ENCODE data around the gene AFF2.

Gene AFF2

DNA sequence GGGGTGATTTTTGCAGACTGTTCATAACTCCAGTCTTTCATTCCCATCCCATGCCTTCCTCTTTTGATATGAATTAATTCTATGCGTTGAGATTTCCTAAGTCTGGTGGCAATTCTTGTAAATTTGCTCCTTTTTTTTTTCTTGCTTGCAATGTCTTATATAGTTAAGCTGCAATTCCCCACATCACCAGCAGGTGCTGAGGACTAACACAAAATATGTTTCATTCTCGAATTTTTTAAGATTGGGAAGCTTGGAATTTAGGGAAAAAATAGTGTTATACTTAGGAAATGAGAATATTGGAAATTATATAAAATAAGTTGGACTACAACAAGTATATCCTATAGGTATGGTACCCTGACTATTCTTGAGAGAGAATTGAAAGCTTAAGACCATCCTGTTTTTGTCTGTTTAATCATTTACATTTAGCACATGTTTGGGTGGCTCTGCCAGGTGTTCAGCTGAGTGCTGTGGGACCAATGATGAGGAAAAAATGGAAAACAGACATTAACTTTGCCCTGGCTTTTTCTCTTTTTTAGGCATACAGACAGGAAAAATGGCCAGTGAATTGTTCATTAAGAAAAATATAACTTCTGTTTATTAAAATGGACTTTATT lies 30.2 kb downstream of the AFF2 start:
- DNase-seq, result peak; percentile 4
- in situ Hi-C loops (cut with HindIII; ENCODE audit: low pct_ligation_motif_present, low pct_unique_long_range_greater_than_20kb, low sequenced_read_pairs), result no loop called here

DNA sequence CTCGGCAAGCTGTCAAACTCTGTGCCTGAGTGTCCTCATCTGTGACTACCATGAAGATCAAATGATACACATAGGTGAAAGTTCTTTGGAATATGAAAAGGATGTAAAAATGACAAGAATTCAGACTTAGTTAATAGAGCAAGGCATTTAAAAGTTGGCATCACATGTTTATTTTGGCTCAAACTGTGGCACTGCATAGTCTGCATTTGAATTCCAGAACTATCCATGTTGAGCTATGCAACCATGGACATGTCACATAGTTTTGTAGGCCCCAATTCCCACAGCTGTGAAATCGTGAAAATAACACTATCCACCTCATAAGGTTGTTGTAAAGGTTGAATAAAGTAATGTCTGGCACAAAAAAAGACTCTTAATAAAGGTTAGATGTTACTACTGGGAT lies 33.9 kb downstream of the AFF2 start:
- in situ Hi-C loops (cut with HindIII; ENCODE audit: low pct_ligation_motif_present, low pct_unique_long_range_greater_than_20kb, low sequenced_read_pairs), result no loop called here
- DNase-seq, result no peak

DNA sequence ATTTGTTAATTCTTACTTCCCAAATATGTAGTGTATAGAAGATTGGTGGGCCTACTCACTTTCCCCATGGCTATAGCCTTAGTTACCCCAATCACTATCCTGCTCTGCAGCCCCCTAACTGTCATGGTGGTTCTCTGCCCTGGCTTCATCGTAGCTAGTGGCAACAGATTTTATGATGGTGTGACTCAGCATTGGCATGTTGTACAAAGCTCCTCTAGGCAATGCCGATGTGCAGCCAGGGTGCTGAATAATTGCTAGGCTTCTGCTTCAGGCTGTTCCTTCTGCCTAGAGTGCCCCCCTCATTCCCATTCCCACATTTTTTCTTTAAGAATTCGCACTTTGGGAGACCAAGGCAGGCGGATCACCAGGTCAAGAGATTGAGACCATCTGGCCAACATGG lies 35.2 kb downstream of the AFF2 start:
- DNase-seq, result no peak
- in situ Hi-C loops (cut with HindIII; ENCODE audit: low pct_ligation_motif_present, low pct_unique_long_range_greater_than_20kb, low sequenced_read_pairs), result no loop called here

DNA sequence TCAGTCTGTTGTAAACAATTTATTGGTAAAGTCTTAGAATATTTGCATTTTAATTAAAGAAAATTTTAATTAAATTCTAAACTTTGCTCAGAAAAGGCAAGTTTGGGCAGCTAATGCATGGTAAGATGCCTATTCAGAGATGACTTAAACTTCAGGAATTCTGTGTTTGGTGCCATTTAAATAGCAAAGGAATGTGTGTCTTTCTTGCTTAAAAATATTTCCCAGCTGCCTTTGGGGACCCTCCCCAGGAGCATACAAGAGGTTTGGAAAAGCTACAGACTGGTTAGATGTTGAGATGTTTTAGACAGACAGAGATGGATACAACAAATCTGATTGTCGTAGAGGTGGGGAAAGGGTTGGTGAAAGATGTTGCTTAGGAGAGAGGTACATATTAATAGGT lies 36.5 kb downstream of the AFF2 start:
- no peak for DNase-seq
- in situ Hi-C loops (cut with HindIII; ENCODE audit: low pct_ligation_motif_present, low pct_unique_long_range_greater_than_20kb, low sequenced_read_pairs), result no loop called here

DNA sequence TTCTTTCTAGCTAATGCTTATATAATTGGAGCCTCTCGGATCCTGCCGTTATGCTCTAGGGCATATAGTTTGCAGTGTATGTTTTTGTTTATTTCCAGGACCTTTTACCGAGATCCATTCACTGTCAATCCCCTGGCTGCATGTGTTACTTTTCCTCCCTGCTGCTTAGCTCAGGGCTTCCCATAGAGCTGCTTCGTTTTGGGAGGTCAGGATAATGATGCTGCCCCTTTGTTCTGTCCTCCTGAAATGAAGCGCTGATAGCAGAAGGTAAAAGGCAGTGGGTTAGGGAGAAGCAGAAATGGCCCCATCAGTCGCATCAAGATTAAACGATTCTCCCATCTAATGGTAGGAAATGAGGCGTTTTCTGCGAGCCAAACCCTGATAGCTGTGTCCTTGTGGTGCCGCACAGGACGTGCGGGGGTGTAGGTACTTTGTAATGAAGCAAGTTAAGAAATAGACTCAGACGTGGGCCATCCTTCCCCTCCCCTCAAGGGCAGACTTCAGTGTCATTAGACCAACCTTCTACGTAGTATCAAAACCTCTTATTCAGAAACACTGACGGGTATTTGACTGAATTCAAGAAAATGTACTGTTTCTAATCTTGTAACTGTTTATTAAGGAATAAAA lies 37.3 kb downstream of the AFF2 start:
- in situ Hi-C loops (cut with HindIII; ENCODE audit: low pct_ligation_motif_present, low pct_unique_long_range_greater_than_20kb, low sequenced_read_pairs), result no loop called here
- DNase-seq, result no peak

DNA sequence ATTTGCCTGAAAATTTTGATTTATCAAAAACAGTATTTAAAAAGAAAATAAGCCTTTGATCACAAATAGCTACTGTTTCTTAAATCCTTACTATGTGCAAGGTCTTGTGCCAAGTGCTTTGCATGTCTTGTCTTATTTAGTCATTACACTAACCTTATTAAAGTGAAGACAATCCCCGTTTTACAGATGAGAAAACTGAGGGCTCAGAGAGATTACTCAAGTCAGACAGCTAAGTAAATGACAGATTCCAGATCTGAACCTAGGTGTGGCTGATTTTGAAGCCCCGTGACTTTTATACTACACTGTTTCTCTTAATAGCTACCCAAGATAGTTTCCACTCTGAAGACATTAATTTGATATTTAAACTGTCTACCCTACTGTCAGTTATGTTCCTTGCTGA lies 38.2 kb downstream of the AFF2 start:
- no peak for DNase-seq
- in situ Hi-C loops (cut with HindIII; ENCODE audit: low pct_ligation_motif_present, low pct_unique_long_range_greater_than_20kb, low sequenced_read_pairs), result no loop called here

DNA sequence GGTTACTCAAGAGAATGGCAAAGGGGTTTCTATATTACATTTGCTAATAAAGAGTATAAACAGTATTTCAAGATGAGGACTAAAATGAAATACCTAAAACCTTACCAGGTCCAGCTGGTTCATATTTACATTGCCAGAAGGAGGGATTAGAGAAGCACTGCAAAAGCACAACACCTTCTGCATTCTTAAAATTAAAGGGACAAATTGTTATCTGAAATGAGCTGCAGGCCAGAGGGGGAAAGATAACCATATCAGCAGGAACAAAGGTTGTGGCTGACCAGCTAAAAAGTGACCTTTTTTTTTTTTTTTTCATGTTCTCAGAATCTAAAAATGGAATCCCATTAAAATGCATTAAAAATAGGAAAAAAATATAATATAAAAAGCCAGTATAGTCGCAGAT lies 39.7 kb downstream of the AFF2 start:
- no peak for DNase-seq
- in situ Hi-C loops (cut with HindIII; ENCODE audit: low pct_ligation_motif_present, low pct_unique_long_range_greater_than_20kb, low sequenced_read_pairs), result no loop called here

DNA sequence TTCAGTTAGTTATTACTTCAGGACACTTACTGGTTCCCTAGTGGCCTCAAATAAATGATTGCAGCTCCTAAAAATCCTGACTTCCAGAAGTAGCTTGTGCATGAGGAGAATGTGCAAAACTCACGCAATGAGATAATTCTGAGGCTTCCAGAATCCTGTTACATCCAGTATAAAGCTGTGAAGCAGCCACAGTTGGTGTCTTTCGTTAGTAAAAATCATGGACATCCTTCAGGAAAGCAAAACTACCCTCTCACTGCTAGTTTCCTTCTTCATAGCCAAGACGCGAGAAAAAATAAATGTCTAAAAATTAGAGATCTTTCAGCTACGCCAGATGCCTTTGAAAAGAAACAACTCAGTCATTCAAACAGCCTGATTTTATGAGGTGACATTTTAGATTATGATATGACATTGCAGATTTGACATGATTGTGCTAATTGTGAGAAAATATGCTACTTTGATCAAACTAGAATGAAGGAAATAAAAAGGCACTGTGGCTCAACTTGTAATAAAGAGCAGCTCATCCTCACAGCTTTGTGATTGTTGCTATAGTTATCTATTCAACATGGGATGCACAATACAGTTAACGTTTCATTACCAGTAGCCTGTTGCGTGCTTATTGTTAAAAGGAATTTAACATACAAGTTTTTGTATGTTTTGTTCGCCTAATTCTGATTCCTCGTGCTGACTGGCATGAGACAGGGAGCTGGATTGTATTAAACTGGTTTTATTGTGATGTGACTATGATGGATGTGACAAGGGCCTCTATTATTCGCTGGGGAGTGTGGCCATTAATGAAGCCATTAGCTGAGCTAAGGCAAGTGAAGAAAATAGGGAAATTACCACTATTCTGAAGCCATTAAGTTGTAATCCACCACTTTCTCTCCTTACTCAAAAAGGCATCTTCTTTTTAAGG lies 40.5 kb downstream of the AFF2 start:
- in situ Hi-C loops (cut with HindIII; ENCODE audit: low pct_ligation_motif_present, low pct_unique_long_range_greater_than_20kb, low sequenced_read_pairs), result no loop called here
- no peak for DNase-seq

DNA sequence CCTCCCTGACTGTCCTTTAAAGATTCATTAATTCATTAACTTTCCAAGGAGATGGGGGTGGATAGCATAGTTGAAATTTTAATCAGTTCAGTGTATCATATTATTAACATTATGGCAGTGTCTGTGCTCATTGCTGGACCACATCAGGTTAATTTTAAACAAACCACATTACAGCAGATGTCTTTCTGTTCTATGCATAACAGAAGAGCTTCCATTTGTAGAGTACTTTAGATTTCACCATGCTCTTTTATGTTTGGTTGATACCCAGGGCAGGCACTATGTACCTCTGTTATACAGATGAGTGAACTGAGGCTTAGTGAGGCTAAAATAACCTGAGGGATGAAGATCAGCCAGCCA lies 41.1 kb downstream of the AFF2 start:
- in situ Hi-C loops (cut with HindIII; ENCODE audit: low pct_ligation_motif_present, low pct_unique_long_range_greater_than_20kb, low sequenced_read_pairs), result no loop called here
- DNase-seq, result no peak

DNA sequence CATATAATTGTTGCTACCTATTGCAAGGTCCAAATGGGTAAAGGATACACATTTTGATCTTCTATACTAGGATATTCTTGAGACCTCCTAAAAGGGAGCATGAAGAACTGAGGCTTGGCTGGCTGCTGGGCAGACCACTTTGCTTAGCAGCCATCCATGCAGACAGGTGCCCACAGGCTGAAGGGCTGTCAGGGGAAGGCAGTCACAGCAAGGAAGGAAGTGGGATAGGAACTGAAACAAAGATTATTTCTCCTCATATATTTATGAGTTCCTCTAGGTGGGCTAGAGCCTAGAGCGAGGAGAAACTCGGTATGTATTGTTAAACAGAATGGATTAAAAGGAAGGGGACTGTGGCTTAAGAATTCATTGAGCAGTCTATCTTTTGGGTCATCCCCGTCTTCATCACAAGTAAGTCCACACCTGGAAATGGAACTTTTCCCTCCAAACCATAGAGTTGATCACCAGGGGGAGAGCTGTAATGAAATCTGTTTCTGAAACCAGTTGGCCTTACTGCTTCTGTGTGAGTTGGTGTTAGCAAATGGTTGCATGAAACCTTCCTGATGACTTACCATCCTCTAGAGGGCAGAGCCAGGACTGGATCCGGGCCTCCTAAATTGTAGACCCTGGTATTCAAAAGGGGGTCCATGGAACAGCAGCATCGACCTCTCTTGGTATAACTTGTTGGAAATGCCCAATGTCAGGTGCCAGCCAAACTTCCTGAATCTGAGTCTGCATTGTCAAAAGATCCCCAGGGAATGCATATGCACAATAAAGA lies 42.3 kb downstream of the AFF2 start:
- DNase-seq, result no peak
- in situ Hi-C loops (cut with HindIII; ENCODE audit: low pct_ligation_motif_present, low pct_unique_long_range_greater_than_20kb, low sequenced_read_pairs), result no loop called here

DNA sequence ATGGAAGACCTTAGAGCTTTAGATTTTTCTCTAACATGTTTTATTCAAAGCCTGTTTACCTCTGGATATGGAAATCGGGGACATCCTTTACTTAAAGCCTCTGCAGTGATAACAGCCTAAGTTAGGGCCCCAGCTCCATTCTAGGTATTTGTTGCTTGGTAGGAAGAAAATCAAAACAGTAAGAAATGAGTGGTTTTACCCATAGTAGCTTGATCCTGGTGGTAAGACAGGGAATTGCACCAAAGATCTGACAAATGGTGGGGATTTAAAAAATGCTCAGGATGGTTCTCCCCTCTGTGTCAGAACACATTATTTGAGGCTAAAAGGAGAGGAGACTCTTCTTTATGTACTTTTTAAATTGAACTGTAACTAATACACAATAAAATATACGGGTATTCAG lies 52.4 kb downstream of the AFF2 start:
- DNase-seq, result no peak
- in situ Hi-C loops (cut with HindIII; ENCODE audit: low pct_ligation_motif_present, low pct_unique_long_range_greater_than_20kb, low sequenced_read_pairs), result no loop called here

DNA sequence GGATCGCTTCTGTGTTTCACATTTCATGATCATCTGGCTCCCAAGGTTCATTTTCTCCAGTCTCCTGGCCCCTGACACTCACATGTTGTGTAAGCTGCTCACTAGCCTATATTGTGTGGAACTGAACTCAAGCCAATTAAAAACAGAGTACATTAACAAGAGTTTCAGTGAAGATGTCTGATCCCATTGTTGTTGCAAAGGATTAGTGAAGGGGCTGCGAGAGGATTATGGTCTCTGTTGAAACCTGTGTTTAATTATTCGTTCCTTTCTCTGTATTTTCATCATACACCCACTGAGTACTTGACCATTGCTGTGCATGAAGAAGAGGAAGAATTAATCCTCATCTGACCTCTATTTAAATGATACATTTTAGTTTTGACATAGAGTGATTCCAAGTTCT lies 54.7 kb downstream of the AFF2 start:
- DNase-seq, result no peak
- in situ Hi-C loops (cut with HindIII; ENCODE audit: low pct_ligation_motif_present, low pct_unique_long_range_greater_than_20kb, low sequenced_read_pairs), result no loop called here

DNA sequence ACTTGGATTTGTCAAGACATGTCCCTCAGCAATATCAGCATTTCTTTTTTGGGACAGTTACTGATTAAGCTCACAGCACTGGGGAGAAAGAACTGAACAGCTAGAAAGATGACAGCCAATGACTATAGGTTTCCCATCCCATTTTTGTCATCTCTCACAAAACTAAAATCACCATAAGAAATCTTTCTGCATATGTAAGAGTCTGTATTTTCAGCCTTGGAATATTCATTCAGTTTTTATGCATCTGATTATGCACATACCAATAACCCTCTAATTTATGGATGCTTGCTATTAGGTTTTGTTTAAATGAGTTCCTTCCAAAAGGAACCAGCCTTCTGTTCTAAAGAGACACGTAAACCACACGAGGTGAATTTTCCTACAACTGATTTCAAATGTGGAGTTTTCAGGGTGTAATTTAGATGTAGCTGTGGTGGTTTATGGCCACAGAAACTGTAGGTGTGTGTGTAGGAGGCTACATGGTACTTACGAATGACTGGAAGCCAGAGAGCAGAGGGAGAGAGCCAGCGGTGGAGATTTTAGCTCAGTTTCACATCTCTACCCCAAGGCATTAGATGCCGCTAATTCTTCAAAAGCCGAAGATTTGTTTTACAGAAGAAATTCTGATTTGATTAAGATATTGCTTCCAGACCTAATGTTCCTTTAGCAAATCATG lies 55.3 kb downstream of the AFF2 start:
- DNase-seq, result no peak
- in situ Hi-C loops (cut with HindIII; ENCODE audit: low pct_ligation_motif_present, low pct_unique_long_range_greater_than_20kb, low sequenced_read_pairs), result no loop called here

DNA sequence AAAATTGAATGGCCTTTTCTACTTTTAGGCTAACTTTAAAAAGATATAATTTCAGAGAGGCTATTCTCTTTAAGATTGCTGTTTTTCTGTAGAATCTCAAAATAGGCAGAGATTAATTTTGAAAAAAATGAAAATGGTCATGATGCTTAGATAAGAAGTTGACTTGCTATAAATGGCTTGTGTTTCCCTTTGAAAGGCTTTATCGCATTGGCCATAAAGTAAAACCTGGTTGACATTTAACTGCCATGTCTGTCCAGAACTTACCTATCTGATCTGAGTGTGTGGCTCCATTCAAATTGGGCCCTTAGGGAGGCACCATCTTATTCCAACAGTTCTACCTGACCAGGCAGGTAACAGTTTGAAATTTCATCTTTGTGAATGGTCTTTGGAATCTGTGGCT lies 56.1 kb downstream of the AFF2 start:
- in situ Hi-C loops (cut with HindIII; ENCODE audit: low pct_ligation_motif_present, low pct_unique_long_range_greater_than_20kb, low sequenced_read_pairs), result no loop called here
- no peak for DNase-seq

DNA sequence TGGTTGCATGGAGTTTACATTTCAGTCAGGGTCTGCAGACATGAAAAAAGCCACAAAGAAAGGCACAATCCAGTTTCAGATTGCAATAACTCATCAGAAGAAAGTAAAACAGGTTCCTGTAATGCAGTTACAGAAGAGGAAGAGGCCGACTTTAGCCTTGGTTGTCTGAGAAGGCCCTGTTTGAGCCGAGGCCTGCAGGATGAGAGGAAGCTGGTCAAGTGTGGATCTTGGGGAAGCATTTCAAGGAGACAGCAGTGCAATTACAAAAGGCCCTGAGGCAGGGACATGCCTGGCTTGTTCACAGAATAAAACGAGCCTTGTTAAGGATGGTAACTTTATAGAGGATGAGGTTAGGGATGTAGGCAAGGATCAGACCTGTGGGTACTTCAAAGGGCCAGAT lies 62.4 kb downstream of the AFF2 start:
- no peak for DNase-seq
- in situ Hi-C loops (cut with HindIII; ENCODE audit: low pct_ligation_motif_present, low pct_unique_long_range_greater_than_20kb, low sequenced_read_pairs), result no loop called here

DNA sequence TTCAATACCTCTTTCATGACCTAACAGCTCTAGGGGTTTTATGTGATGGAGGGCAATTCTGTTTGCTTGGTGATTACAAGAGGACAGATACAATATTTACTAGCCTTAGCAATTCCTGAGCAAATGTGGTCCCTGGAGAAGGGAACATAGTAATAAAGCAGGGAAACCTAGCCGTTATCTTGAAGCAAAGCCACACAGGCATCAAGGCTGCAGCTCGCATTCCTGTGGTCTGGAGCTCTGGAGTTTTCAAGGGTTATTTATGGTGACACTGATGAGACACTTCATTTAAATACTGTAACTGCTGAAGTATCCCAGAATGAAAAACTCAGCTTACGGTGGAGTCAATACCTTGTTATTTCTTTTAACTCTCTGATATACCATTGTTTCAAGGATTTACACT lies 66.8 kb downstream of the AFF2 start:
- no peak for DNase-seq
- in situ Hi-C loops (cut with HindIII; ENCODE audit: low pct_ligation_motif_present, low pct_unique_long_range_greater_than_20kb, low sequenced_read_pairs), result no loop called here

DNA sequence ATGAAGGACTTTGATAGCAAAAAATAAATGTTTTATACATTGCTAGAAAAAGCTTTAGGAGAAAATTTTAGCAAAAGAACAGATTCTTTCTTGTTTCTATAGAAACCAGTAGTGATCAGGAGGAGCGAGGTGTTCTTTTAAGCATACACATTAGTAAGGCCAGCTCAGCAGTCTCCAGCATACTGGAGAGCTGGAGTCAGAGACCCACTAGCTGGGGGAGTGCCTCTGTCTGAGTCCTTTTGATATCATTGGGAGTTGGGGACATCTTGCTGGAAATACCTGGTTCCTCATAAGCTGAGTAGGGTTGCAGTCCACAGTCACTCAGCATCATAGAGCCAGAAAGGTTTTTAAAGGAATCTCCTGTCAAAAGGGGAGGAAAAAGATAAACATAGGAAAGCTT lies 67.4 kb downstream of the AFF2 start:
- no peak for DNase-seq
- in situ Hi-C loops (cut with HindIII; ENCODE audit: low pct_ligation_motif_present, low pct_unique_long_range_greater_than_20kb, low sequenced_read_pairs), result no loop called here

DNA sequence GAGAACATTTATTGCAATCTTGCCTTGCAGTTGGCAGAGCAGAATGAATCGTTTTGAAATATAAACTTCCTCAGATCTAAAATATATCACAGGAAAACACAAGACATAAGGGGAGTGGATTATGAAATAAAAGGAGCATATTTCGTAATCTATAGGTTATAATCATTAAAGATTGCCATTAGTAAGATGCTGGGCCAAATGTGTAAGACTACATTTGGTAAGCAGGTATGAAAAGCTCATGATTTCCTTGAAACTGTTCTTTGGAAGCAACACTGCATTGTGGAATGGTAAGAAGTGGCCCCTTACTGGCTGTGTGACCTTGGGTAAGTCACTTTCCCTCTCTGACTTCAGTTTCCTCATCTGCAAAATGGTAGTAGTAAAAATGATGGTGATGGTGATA lies 68.3 kb downstream of the AFF2 start:
- in situ Hi-C loops (cut with HindIII; ENCODE audit: low pct_ligation_motif_present, low pct_unique_long_range_greater_than_20kb, low sequenced_read_pairs), result no loop called here
- DNase-seq, result no peak

DNA sequence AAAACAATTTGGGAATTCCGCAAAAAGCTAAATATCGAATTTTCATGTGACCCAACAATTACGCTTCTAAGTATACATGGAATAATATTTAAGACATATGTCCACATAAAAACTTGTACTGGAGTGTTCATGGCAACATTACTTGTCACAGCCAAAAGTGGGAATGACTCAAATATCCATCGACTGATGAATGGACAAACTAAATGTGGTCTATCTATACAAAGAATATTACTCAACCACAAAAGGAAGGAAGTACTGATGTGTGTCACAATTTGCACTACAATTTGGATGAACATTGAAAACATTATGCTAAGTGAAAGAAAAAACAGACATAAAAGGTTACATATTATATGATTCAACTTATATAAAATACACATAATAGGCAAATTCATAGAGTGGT lies 71.9 kb downstream of the AFF2 start:
- in situ Hi-C loops (cut with HindIII; ENCODE audit: low pct_ligation_motif_present, low pct_unique_long_range_greater_than_20kb, low sequenced_read_pairs), result no loop called here
- no peak for DNase-seq
